Stimulated activated CD4-positive, alpha-beta T cell treated with anti-CD3 and anti-CD28 coated beads, Interleukin-4, amount 100 ng/mL, for 4 hours (primary cell): ENCODE measurements around the gene ARX.

Experiments
- DNase-seq, 2 experiments: peaks; one replicate each; pipeline ENCODE4 v3.0.0-alpha.2; 2020

ARX gene

GRCh38 chrX:25016361-25016671 is 551 bp upstream of the ARX start:
- DNase-seq, result no peak

GRCh38 chrX:25014366-25014838 is 1.4 kb downstream of the ARX start:
- DNase-seq, result no peak

DNA sequence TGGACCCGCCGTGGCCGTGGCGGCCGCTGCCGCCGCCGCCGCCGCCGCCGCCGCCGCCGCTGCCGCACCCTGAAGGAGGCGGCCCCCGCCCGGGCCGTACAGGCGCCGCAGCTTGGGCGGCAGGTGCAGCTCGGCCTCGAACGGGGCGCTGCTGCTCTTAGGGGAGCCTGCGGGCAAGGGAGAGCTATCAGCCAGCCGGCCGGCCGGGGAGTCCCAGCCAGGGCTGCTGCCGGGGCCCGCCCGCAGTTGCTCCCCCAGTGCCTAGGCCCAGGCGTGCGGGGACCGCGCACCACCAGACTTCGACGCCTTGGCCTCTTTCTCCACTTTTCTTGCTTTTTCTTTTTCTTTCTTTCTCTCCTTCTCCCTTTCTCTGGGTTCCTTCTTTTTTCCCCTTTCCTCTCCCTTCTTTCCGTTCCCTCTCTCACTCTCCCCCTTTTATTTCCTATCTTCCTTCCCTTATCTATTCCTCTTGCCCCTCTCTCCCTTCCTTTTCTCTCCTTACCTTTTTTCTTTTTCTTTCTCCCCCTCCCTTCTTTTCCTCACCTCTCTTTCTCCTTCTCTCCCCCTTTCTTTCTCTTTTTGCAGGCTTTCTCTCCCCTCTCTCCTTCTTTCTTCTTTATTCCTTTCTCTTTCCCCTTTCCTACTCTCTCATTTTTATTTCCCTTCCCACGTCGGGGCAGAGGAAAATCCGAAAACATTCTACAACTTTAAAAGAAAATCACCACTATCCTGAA is 2.0 kb downstream of the ARX start:
- no peak for DNase-seq

- no peak for DNase-seq
Observed at GRCh38 chrX:25012793-25013631, 2.8 kb downstream of the ARX start.

GRCh38 chrX:25012433-25012735 is 3.4 kb downstream of the ARX start:
- no peak for DNase-seq

- DNase-seq, result no peak
Observed at GRCh38 chrX:25011589-25012432, 4.0 kb downstream of the ARX start.

GRCh38 chrX:25010784-25011588 is 4.8 kb downstream of the ARX start:
- no peak for DNase-seq

DNA sequence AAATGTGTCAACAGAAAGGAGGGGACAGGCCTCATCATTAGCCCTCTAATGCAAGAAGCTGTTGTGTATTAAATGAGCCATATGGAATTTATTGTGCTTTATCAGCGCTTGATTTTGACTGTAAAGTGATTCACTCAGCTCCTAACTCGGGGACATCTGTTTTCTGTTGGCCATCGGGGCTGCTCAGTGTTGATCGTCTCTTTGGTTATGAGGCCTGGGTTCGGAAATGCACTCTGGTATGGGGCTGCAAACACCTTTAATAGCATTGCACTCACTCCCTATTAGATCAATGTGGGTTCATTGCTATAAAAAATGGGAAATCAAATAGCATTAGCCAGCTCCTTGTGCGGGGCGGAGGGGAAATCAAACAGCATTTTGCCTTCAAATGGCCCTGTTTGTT is 6.4 kb downstream of the ARX start:
- no peak for DNase-seq

- no peak for DNase-seq
Observed at GRCh38 chrX:25007059-25008053, 8.4 kb downstream of the ARX start.

DNA sequence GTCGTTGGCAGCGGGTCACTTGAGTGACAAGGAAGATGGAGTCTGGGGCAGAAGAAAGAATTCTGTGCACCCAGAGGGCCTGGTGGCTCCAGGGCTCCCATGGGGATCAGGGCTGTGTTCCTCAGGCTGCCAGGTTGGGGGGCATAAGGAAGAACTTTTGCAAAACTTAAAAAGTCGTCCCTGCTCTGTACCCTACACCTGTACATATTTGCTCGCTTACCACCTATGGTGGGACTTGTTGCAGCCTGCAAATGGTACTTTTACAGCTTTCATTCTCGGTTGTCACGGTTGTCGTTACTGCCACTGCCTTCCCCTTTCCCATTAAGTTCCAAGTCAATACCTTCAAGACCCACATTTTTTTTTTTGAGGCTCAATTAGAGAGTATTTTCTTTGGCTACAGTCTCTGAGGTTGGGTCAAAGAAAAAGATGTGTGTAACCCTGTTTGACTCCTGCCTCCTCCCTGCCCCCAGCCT is 9.1 kb downstream of the ARX start:
- DNase-seq, result no peak

DNA sequence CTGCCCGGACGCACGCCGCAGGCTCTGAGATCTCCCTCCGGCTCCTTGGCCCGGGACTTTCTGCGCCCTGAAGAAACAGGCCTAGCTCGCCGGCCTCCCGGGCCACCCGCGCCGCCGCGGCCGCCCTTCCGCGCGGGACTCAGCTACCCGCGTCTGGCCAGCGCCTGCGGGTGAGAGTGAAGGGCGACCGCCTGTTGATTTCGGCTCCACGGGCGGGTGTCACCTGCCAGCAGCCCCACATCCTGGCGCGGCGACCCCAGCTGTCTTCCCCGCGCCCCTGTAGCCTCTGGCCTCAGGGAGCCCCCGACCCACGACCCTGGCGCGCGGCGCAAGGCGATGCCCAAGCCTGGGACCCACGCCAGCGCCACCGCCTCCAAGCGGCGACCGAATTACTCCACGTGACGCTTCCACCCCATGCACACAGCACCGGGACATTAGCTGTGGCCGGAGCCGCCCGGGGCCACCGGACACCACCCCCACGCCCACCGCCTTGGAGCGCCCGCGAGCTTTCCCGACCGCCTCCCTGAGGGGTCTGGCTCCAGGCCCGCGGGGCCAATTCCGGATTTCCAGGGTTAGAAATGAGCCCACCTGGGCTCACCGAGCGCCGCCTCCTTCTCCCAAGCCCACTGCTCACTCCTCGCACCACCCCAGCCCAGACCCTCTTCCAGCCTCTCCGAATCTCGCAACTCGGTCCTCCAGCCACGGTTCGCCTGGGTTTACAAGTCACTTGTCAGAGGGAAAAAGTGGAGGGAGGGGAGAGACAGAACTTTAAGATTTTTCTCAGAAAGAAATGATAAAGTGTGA is 10.2 kb downstream of the ARX start:
- no peak for DNase-seq

DNA sequence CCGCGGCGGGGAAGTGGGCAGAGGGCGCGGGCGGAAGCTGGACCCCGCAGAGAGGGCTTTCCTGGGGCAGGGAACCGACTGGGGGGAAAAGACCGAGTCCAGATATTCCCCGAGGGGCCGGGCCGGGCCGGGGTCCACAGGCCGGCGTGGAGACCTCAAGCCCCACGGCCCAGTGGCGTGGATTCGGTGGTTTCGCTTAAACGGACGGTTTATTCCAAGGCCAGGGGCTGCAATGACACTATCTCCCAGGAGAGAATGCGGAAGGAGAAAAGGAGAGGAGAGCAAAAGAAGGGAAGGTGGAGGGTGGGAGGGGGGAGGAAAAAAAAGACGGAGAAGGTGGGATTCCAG is 10.8 kb downstream of the ARX start:
- DNase-seq, result no peak

DNA sequence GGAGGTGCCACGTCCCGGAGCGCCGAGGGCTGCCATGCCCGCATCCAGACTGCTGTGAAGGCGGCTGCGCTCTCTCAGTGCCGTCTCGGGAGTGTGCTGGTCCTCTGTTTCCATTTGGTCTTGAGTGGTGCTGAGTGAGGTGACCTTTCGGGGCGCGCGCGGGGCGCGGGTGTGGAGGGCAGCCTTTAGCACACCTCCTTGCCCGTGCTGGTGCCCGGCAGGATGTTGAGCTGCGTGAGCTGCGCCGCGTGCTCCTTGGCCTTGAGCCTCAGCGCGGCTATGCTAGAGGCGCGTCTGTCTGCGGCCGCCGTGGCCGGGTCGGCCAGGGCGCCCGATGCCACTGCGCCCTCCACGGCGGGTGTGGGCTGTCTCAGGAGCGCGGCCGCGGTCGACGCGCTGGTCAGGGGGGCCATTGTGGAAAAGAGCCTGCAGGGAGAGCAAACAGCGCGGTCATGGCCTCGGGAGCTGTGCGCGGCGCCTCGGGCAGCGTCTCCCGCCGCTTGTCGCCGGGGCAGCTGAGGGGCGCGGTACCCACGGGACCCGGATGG is 11.2 kb downstream of the ARX start:
- no peak for DNase-seq

DNA sequence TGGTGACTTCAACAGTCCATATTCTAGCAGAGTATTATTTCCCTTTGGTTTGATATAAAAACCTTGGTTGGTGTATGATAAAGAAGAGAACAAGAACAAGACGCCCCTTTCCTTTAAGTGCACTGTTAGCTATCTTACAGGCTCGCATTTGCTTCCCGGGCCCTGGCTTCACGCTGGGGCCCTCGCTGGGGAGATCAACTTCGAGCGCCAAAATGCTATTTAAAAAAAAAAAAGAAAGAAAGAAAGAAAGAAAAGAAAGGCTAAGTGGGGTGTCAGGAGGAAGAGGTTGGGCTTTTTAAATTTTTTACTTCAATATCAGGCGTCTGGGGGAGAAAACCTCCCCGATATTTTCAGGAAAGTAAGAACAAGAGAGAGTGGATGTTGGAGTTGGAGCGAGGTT is 11.7 kb downstream of the ARX start:
- DNase-seq, result no peak

DNA sequence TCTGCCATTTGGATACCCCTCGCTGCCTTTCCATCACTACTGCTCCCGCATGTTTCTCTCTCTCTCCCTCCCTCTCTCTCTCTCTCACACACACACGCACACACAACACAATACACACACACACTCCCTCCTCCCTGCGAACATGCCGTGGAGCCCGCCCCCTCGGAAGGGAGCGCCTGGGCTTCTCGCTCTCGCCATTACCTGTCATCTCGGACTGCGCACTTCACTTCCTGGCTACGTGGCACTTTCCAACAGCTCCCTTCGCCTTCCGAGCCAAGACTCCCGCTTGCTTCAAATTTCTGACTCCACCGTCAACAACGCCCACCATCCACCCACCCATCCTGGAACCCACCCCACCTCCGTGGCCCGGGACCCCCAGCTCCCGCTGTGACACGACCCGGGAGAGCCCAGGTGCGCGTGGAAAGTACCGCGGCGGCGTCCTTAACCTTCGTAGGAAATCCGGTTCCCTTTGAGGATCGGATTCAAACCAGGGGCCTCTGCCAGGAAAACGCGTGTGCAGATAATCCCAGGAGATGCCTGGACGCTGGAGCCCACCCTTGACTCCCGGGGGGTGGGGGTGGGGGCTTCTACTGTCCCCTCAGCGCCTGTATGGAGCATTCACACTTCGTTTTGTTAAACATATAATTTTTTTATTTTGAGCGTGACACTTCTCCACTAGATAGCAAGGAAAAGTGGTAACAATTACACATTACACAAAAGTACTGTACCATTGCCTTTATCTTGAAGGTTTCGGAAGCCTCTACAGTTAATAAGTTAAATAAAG is 12.5 kb downstream of the ARX start:
- no peak for DNase-seq

- DNase-seq, result no peak
Observed at GRCh38 chrX:25002661-25003020, 13.1 kb downstream of the ARX start.

- no peak for DNase-seq
Observed at GRCh38 chrX:25001808-25002660, 13.7 kb downstream of the ARX start.

- DNase-seq, result no peak
Observed at GRCh38 chrX:24999511-24999910, 16.3 kb downstream of the ARX start.
